ENCODE results near the gene CDK5RAP1.

GRCh38 chr20:33320006-33320405 is 81.3 kb downstream of the CDK5RAP1 start:
- TF ChIP-seq CTCF (IDR thresholded peaks at IDR 0.05) = no peak
- TF ChIP-seq POLR2A (IDR thresholded peaks at IDR 0.05) = no peak
